Neutrophil (primary cell): ENCODE data around the gene RAP1A.

Source experiments
- H3K27ac ChIP-seq: fragments of 200-600 bp; sonication (generic); 2 replicates; pipeline ENCODE4 v1.5.1; 2016; ENCODE audit warnings: mild to moderate bottlenecking, moderate library complexity
- H3K27me3 ChIP-seq: fragments of 200-600 bp; sonication (generic); 2 replicates; pipeline ENCODE4 v1.6.0; 2016; ENCODE audit warnings: mild to moderate bottlenecking
- H3K36me3 ChIP-seq: fragments of 200-600 bp; sonication (generic); 2 replicates; pipeline ENCODE4 v1.5.1; 2017
- H3K4me1 ChIP-seq, 2 experiments: fragments of 200-600 bp in 1 of 2; sonication (generic) in 1 of 2; 1 replicate in 1 of 2; 2 replicates in 1 of 2; pipeline versions ENCODE4 v1.5.1 to v1.6.1; 2013 to 2016; ENCODE audit warnings: low read depth in 1 of 2, low read length in 1 of 2, mild to moderate bottlenecking in 1 of 2, moderate library complexity in 1 of 2; ENCODE audit not compliant: control insufficient read depth in 1 of 2, insufficient read depth in 1 of 2
- H3K4me3 ChIP-seq, 2 experiments: fragments of 200-600 bp in 1 of 2; sonication (generic) in 1 of 2; 1 replicate in 1 of 2; 2 replicates in 1 of 2; pipeline ENCODE4 v1.5.1; 2013 to 2016; ENCODE audit warnings: low read depth in 1 of 2, low read length in 1 of 2, mild to moderate bottlenecking in 1 of 2, moderate library complexity in 1 of 2
- H3K9me3 ChIP-seq: fragments of 200-600 bp; sonication (generic); 2 replicates; pipeline ENCODE4 v1.5.1; 2016
- TF ChIP-seq, protein P1 (sequence below): fragments of 200-600 bp; sonication (generic); IDR thresholded peaks from 2 replicates; pipeline ENCODE4 v1.5.1; 2016; ENCODE audit warnings: antibody characterized with exemption

RAP1A gene

GRCh38 chr1:111585447-111586086, 34.0 kb upstream of the RAP1A start:
- Histone ChIP-seq H3K27ac (no peak overlapping the region), H3K4me3 (no peak overlapping the region), H3K36me3 (no peaks in the 10 kb centered on the region), H3K9me3 (no peaks in the 10 kb centered on the region), H3K27me3 (peaks cover 5% of the 10 kb centered on the region), H3K4me1 (no peaks in the 10 kb centered on the region)
- TF ChIP-seq, protein P1, sequence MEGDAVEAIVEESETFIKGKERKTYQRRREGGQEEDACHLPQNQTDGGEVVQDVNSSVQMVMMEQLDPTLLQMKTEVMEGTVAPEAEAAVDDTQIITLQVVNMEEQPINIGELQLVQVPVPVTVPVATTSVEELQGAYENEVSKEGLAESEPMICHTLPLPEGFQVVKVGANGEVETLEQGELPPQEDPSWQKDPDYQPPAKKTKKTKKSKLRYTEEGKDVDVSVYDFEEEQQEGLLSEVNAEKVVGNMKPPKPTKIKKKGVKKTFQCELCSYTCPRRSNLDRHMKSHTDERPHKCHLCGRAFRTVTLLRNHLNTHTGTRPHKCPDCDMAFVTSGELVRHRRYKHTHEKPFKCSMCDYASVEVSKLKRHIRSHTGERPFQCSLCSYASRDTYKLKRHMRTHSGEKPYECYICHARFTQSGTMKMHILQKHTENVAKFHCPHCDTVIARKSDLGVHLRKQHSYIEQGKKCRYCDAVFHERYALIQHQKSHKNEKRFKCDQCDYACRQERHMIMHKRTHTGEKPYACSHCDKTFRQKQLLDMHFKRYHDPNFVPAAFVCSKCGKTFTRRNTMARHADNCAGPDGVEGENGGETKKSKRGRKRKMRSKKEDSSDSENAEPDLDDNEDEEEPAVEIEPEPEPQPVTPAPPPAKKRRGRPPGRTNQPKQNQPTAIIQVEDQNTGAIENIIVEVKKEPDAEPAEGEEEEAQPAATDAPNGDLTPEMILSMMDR, result no peak

DNA sequence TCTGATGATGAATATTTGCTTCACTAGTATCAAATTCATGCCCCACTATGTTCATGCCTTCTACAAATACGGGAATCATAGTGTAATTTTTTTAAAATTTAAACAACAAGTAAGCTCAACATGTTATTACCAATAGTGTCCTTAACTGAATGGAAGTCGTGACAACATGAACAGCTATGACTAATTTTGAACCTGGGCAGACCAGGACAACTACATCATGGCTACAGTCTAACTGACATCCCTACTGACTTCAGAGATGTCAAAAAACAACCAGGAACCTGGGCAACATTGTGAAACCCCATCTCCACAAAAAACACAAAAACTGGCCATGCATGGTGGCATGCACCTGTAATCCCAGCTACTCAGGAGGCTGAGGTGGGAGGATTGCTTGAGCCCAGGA, 33.5 kb upstream of the RAP1A start:
- Histone ChIP-seq H3K36me3 (no peaks in the 10 kb centered on the region), H3K27ac (no peak overlapping the region), H3K4me1 (no peaks in the 10 kb centered on the region), H3K9me3 (no peaks in the 10 kb centered on the region), H3K4me3 (no peak overlapping the region), H3K27me3 (peaks cover 5% of the 10 kb centered on the region)
- TF ChIP-seq, protein P1, result no peak

DNA sequence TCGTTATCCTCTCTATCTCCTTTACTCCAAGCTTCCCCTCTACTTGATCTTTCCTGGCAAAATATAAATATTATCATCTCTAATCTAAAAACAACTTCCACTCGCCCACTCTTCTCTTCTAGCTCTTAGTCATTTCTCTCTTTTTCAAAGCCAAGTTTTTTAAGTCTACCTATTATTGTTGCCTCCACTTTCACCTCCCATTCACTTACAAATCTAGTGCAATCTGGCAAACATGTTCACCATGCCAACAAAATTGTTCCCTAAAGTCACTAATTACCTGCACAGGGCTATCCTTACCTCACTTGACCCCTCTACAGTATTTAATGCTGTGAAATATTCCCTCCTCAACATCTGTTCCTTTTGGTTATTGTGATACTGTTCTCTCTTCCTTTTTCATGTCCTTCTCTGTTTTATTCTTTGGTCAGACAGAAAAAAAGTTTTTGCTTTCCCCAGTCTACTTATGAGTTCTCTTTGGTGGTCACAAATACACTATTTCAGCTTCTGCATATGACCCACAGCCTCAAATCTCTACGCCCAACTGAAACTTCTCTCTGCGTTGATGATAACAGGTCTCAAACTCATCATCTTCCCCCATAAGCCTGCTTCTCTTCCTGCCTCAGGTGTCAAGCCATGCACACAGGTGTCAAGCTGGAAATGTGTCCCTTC, 31.9 kb upstream of the RAP1A start:
- no peak overlapping the region for H3K27ac ChIP-seq
- TF ChIP-seq, protein P1, result no peak
- no peak overlapping the region for H3K4me3 ChIP-seq
- no peaks in the 10 kb centered on the region for H3K9me3 ChIP-seq
- no peaks in the 10 kb centered on the region for H3K36me3 ChIP-seq
- no peaks in the 10 kb centered on the region for H3K4me1 ChIP-seq
- peaks cover 5% of the 10 kb centered on the region for H3K27me3 ChIP-seq

DNA sequence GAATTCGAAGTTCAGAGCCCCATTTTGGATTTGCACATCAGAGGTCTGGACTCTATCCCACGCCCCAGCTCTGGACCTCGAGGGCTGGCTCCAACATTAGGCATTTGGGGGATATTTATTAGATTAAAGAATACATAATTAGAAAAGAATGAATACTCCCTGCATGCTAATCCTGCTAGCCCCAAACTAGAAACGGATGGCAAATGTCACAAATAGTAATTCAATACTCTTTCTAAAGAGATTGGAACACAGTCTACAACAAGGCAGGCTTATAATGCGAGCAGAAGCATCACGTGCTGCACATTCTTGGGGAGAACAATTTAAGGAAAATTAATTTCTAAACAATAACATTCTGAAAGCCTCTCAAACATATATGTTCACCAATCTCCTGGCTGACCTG, 27.7 kb upstream of the RAP1A start:
- no peaks in the 10 kb centered on the region for H3K27me3 ChIP-seq
- H3K4me1 ChIP-seq, result no peaks in the 10 kb centered on the region
- H3K27ac ChIP-seq, result no peak overlapping the region
- H3K9me3 ChIP-seq, result no peaks in the 10 kb centered on the region
- no peak overlapping the region for H3K4me3 ChIP-seq
- TF ChIP-seq, protein P1, result no peak
- H3K36me3 ChIP-seq, result no peaks in the 10 kb centered on the region

- Histone ChIP-seq H3K36me3 (no peaks in the 10 kb centered on the region), H3K4me1 (no peaks in the 10 kb centered on the region), H3K27ac (no peak overlapping the region), H3K9me3 (no peaks in the 10 kb centered on the region), H3K27me3 (no peaks in the 10 kb centered on the region), H3K4me3 (no peak overlapping the region)
- TF ChIP-seq, protein P1, result no peak
Measured at GRCh38 chr1:111592389-111593361, 26.9 kb upstream of the RAP1A start.
